HEK293 (cell line): ENCODE data around the gene SYNGR1.

Source experiments
- BCL11B ChIP-seq: fragments of 450-650 bp; formaldehyde crosslinking; IDR thresholded peaks from 2 replicates; pipeline ENCODE4 v1.5.1; 2016; ENCODE audit warnings: low read depth, missing biosample characterization, missing genetic modification characterization
- EGR2 ChIP-seq: fragments of 450-650 bp; formaldehyde crosslinking; IDR thresholded peaks from 2 replicates; pipeline ENCODE4 v1.5.1; 2016; ENCODE audit warnings: low read depth, missing biosample characterization, missing genetic modification characterization
- GFI1B ChIP-seq: fragments of 450-650 bp; formaldehyde crosslinking; IDR thresholded peaks from 2 replicates; pipeline ENCODE4 v1.5.1; 2016; ENCODE audit warnings: missing biosample characterization, missing genetic modification characterization
- HOXC10 ChIP-seq: sonication (generic); formaldehyde crosslinking; IDR thresholded peaks from 2 replicates; pipeline ENCODE4 v1.8.1; 2023; ENCODE audit warnings: mild to moderate bottlenecking, missing genetic modification reagents
- HOXD13 ChIP-seq: sonication (generic); formaldehyde crosslinking; IDR thresholded peaks from 2 replicates; pipeline ENCODE4 v1.8.0; 2022; ENCODE audit warnings: missing genetic modification reagents, borderline replicate concordance
- KLF10 ChIP-seq: fragments of 450-650 bp; IDR thresholded peaks from 2 replicates; pipeline ENCODE4 v1.5.1; 2018; ENCODE audit warnings: missing biosample characterization, mild to moderate bottlenecking, missing genetic modification characterization
- KLF7 ChIP-seq: fragments of 450-650 bp; formaldehyde crosslinking; IDR thresholded peaks from 2 replicates; pipeline ENCODE4 v1.5.1; 2016; ENCODE audit warnings: missing biosample characterization, missing genetic modification characterization, borderline replicate concordance
- KLF8 ChIP-seq: fragments of 450-650 bp; formaldehyde crosslinking; IDR thresholded peaks from 2 replicates; pipeline ENCODE4 v1.5.1; 2016; ENCODE audit warnings: missing biosample characterization, missing genetic modification characterization
- SCRT1 ChIP-seq: fragments of 450-650 bp; formaldehyde crosslinking; IDR thresholded peaks from 2 replicates; pipeline ENCODE4 v1.5.1; 2016; ENCODE audit warnings: missing biosample characterization, missing genetic modification characterization, borderline replicate concordance
- SETDB1 ChIP-seq: IDR thresholded peaks from one replicate; pipeline ENCODE4 v1.6.1; 2017; ENCODE audit warnings: mild to moderate bottlenecking, low read length, moderate library complexity, mixed read lengths; ENCODE audit not compliant: insufficient read length
- WT1 ChIP-seq: fragments of 450-650 bp; formaldehyde crosslinking; IDR thresholded peaks from 2 replicates; pipeline ENCODE4 v1.5.1; 2016; ENCODE audit warnings: missing biosample characterization, missing genetic modification characterization
- YY2 ChIP-seq: fragments of 450-650 bp; formaldehyde crosslinking; IDR thresholded peaks from 2 replicates; pipeline ENCODE4 v1.5.1; 2016; ENCODE audit warnings: missing biosample characterization, missing genetic modification characterization
- ZBTB17 ChIP-seq: fragments of 450-650 bp; formaldehyde crosslinking; IDR thresholded peaks from 2 replicates; pipeline ENCODE4 v1.5.1; 2016; ENCODE audit warnings: missing biosample characterization, missing genetic modification characterization
- ZFP41 ChIP-seq: fragments of 450-650 bp; formaldehyde crosslinking; IDR thresholded peaks from 2 replicates; pipeline ENCODE4 v1.5.1; 2016; ENCODE audit warnings: missing biosample characterization, missing genetic modification characterization, borderline replicate concordance
- ZNF146 ChIP-seq: fragments of 450-650 bp; formaldehyde crosslinking; IDR thresholded peaks from 2 replicates; pipeline ENCODE4 v1.5.1; 2016; ENCODE audit warnings: missing biosample characterization, missing genetic modification characterization
- ZNF155 ChIP-seq: fragments of 450-650 bp; formaldehyde crosslinking; IDR thresholded peaks from 2 replicates; pipeline ENCODE4 v1.5.1; 2016; ENCODE audit warnings: missing biosample characterization, missing genetic modification characterization
- ZNF157 ChIP-seq: fragments of 450-650 bp; formaldehyde crosslinking; IDR thresholded peaks from 2 replicates; pipeline ENCODE4 v1.5.1; 2016; ENCODE audit warnings: missing biosample characterization, missing genetic modification characterization
- ZNF19 ChIP-seq: fragments of 450-650 bp; formaldehyde crosslinking; IDR thresholded peaks from 2 replicates; pipeline ENCODE4; 2016; ENCODE audit warnings: missing biosample characterization, missing genetic modification characterization, low read depth
- ZNF266 ChIP-seq: fragments of 450-650 bp; formaldehyde crosslinking; IDR thresholded peaks from 2 replicates; pipeline ENCODE4 v1.5.1; 2016; ENCODE audit warnings: missing biosample characterization, missing genetic modification characterization, low read depth
- ZNF354C ChIP-seq: fragments of 450-650 bp; formaldehyde crosslinking; IDR thresholded peaks from 2 replicates; pipeline ENCODE4 v1.5.1; 2016; ENCODE audit warnings: missing biosample characterization, missing genetic modification characterization, low read depth, borderline replicate concordance
- ZNF433 ChIP-seq: fragments of 450-650 bp; formaldehyde crosslinking; IDR thresholded peaks from 2 replicates; pipeline ENCODE4 v1.5.1; 2016; ENCODE audit warnings: missing biosample characterization, missing genetic modification characterization, low read depth
- ZNF473 ChIP-seq: fragments of 450-650 bp; formaldehyde crosslinking; IDR thresholded peaks from 2 replicates; pipeline ENCODE4 v1.5.1; 2017; ENCODE audit warnings: missing biosample characterization, missing genetic modification characterization
- ZNF544 ChIP-seq: fragments of 450-650 bp; formaldehyde crosslinking; IDR thresholded peaks from 2 replicates; pipeline ENCODE4 v1.5.0; 2017; ENCODE audit warnings: missing biosample characterization, missing genetic modification characterization
- ZNF555 ChIP-seq: fragments of 450-650 bp; formaldehyde crosslinking; conservative IDR thresholded peaks from 2 replicates; pipeline ENCODE4 v1.5.1; 2017; ENCODE audit warnings: missing biosample characterization, mild to moderate bottlenecking, missing genetic modification characterization, inconsistent platforms
- ZNF571 ChIP-seq: fragments of 450-650 bp; formaldehyde crosslinking; IDR thresholded peaks from 2 replicates; pipeline ENCODE4 v1.5.0; 2017; ENCODE audit warnings: missing biosample characterization, missing genetic modification characterization
- ZNF654 ChIP-seq: fragments of 450-650 bp; formaldehyde crosslinking; IDR thresholded peaks from 2 replicates; pipeline ENCODE4 v1.5.1; 2016; ENCODE audit warnings: low read depth, missing biosample characterization, missing genetic modification characterization
- TF ChIP-seq, protein P1 (sequence below): fragments of 450-650 bp; formaldehyde crosslinking; IDR thresholded peaks from 2 replicates; pipeline ENCODE4 v1.5.1; 2017; ENCODE audit warnings: missing biosample characterization, missing genetic modification characterization
- TF ChIP-seq, protein P2 (sequence below): fragments of 450-650 bp; formaldehyde crosslinking; IDR thresholded peaks from 2 replicates; pipeline ENCODE4 v1.5.1; 2017; ENCODE audit warnings: missing biosample characterization, mild to moderate bottlenecking, missing genetic modification characterization, moderate library complexity
- TF ChIP-seq, protein P3 (sequence below): fragments of 450-650 bp; formaldehyde crosslinking; IDR thresholded peaks from 2 replicates; pipeline ENCODE4 v1.5.1; 2016; ENCODE audit warnings: missing biosample characterization, missing genetic modification characterization
- TF ChIP-seq, protein P4 (sequence below): fragments of 450-650 bp; formaldehyde crosslinking; IDR thresholded peaks from 2 replicates; pipeline ENCODE4 v1.5.1; 2016; ENCODE audit warnings: missing biosample characterization, missing genetic modification characterization

SYNGR1 gene

DNA sequence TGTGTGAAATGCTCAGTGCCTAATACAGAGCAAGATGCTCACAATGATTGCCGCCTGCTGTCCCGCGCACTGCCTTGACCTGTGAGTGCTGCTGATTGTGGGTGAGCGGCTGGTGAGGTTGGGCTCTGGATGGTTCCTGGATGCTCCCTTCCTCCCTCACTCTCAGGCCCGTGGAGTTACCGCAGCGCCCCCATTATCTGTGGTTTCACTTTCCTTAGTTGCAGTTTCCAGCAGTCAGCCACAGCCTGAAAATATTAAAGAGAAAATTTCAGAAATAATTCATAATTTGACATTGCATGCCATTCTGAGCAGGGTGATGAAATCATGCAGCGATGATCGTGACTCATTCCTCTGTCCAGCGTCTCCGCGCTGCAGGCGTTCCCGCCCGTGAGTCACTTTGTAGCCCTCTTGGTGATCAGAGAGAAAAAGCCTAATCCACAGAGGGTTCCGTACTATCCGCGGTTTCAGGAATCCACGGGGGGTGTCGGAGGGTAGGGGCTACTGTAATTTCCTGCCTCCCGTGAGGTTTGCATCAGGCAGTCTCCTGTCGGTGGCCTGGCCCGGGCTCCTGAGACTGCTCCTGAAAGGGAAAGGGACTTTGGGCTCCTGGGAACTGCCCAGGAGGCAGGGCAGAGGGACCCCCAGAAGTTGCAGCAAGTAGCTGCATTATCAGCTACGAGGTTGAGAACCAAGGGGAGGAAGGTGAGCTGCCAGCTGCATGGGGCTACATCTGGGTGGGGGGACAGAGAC, 41.0 kb upstream of the SYNGR1 start (continued):
- TF ChIP-seq, protein P1, sequence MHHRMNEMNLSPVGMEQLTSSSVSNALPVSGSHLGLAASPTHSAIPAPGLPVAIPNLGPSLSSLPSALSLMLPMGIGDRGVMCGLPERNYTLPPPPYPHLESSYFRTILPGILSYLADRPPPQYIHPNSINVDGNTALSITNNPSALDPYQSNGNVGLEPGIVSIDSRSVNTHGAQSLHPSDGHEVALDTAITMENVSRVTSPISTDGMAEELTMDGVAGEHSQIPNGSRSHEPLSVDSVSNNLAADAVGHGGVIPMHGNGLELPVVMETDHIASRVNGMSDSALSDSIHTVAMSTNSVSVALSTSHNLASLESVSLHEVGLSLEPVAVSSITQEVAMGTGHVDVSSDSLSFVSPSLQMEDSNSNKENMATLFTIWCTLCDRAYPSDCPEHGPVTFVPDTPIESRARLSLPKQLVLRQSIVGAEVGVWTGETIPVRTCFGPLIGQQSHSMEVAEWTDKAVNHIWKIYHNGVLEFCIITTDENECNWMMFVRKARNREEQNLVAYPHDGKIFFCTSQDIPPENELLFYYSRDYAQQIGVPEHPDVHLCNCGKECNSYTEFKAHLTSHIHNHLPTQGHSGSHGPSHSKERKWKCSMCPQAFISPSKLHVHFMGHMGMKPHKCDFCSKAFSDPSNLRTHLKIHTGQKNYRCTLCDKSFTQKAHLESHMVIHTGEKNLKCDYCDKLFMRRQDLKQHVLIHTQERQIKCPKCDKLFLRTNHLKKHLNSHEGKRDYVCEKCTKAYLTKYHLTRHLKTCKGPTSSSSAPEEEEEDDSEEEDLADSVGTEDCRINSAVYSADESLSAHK = no peak
- TF ChIP-seq ZNF266 (tag by site-specific recombination) (no peak), ZFP41 (tag by site-specific recombination) (no peak), KLF7 (tag by site-specific recombination) (no peak), HOXC10 (CRISPR knock-in tag) (no peak), SCRT1 (tag by site-specific recombination) (no peak), ZNF544 (tag by site-specific recombination) (no peak), ZNF146 (no peak), SETDB1 (no peak), BCL11B (tag by site-specific recombination) (no peak), ZNF555 (tag by site-specific recombination) (no peak), ZNF433 (no peak), ZNF157 (tag by site-specific recombination) (no peak), ZNF155 (tag by site-specific recombination) (no peak), HOXD13 (no peak), GFI1B (tag by site-specific recombination) (no peak), KLF8 (tag by site-specific recombination) (peak; percentile 22; the same call in 1 of the 2 replicates), EGR2 (tag by site-specific recombination) (no peak), ZNF473 (tag by site-specific recombination) (no peak), ZBTB17 (tag by site-specific recombination) (peak; percentile 63), ZNF354C (tag by site-specific recombination) (no peak), WT1 (tag by site-specific recombination) (no peak), YY2 (tag by site-specific recombination) (no peak), KLF10 (tag by site-specific recombination) (peak; percentile 53), ZNF571 (tag by site-specific recombination) (no peak), ZNF654 (no peak), ZNF19 (no peak)
- TF ChIP-seq, protein P2, sequence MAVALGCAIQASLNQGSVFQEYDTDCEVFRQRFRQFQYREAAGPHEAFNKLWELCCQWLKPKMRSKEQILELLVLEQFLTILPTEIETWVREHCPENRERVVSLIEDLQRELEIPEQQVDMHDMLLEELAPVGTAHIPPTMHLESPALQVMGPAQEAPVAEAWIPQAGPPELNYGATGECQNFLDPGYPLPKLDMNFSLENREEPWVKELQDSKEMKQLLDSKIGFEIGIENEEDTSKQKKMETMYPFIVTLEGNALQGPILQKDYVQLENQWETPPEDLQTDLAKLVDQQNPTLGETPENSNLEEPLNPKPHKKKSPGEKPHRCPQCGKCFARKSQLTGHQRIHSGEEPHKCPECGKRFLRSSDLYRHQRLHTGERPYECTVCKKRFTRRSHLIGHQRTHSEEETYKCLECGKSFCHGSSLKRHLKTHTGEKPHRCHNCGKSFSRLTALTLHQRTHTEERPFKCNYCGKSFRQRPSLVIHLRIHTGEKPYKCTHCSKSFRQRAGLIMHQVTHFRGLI (tag by site-specific recombination) = peak; percentile 86; the same call in 1 of the 2 replicates
- TF ChIP-seq, protein P3, sequence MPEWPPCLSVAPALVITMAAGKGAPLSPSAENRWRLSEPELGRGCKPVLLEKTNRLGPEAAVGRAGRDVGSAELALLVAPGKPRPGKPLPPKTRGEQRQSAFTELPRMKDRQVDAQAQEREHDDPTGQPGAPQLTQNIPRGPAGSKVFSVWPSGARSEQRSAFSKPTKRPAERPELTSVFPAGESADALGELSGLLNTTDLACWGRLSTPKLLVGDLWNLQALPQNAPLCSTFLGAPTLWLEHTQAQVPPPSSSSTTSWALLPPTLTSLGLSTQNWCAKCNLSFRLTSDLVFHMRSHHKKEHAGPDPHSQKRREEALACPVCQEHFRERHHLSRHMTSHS = no peak; the same call in 1 of the 2 replicates
- TF ChIP-seq, protein P4, sequence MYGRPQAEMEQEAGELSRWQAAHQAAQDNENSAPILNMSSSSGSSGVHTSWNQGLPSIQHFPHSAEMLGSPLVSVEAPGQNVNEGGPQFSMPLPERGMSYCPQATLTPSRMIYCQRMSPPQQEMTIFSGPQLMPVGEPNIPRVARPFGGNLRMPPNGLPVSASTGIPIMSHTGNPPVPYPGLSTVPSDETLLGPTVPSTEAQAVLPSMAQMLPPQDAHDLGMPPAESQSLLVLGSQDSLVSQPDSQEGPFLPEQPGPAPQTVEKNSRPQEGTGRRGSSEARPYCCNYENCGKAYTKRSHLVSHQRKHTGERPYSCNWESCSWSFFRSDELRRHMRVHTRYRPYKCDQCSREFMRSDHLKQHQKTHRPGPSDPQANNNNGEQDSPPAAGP (tag by site-specific recombination) = peak; percentile 54
